Omental fat pad (tissue), 4 donors: ENCODE results near the gene GID8. TPM values are rescaled to one million over a fixed set of nuclear protein-coding genes. Genes with fewer than 3 reads are reported as not detected.

Source experiments
- ATAC-seq: fragments of 150-250 bp; one replicate; pipeline ENCODE4 v1.9.1; 2016; ENCODE audit warnings: mild to moderate bottlenecking, moderate library complexity; ENCODE audit not compliant: low FRiP score
- DNase-seq: peaks from one replicate; pipeline ENCODE4 v3.0.0-alpha.2; 2019; ENCODE audit warnings: low spot score
- CTCF ChIP-seq, 3 donors: fragments of 450-650 bp; IDR thresholded peaks; one replicate each; pipeline ENCODE4 v1.5.1; 2016 to 2017; ENCODE audit warnings: antibody characterized with exemption in 3 of 3, mild to moderate bottlenecking in 3 of 3, moderate library complexity in 2 of 3
- total RNA-seq, 4 donors: library from RNA; depleted of rRNA; stranded (reverse); fragments of >200 nt; gene quantifications; one replicate each; pipeline ENCODE4 v1.1.0, GENCODE V29; 2016

Gene GID8
- total RNA-seq, 4 donors from 2014 or later, result 21.7 to 33.4 (median 25.5) TPM

GRCh38 chr20:62902926-62903615 lies 34.9 kb upstream of the GID8 start:
- TF ChIP-seq CTCF (IDR thresholded peaks at IDR 0.05), result no peak
- DNase-seq (no peak), ATAC-seq (no peak)

GRCh38 chr20:62905536-62906117 lies 32.3 kb upstream of the GID8 start:
- ATAC-seq, result no peak
- DNase-seq, result no peak
- TF ChIP-seq CTCF (IDR thresholded peaks at IDR 0.05), result no peak

- DNase-seq, result no peak
- no peak for ATAC-seq
- TF ChIP-seq CTCF (IDR thresholded peaks at IDR 0.05), result no peak
Measured at GRCh38 chr20:62906209-62906608, 31.7 kb upstream of the GID8 start.

GRCh38 chr20:62906647-62907375 lies 31.1 kb upstream of the GID8 start:
- ATAC-seq, result no peak
- TF ChIP-seq CTCF (IDR thresholded peaks at IDR 0.05), result no peak
- DNase-seq, result no peak

- ATAC-seq, result no peak
- no peak for TF ChIP-seq CTCF (IDR thresholded peaks at IDR 0.05)
- DNase-seq, result no peak
Measured at GRCh38 chr20:62907384-62908317, 30.3 kb upstream of the GID8 start.

GRCh38 chr20:62908971-62909791 lies 28.8 kb upstream of the GID8 start:
- no peak for TF ChIP-seq CTCF (IDR thresholded peaks at IDR 0.05)
- no peak for ATAC-seq
- DNase-seq, result no peak
